HepG2 (cell line): ENCODE data around the gene OVOL2. TPM values are rescaled to one million over a fixed set of nuclear protein-coding genes. Genes with fewer than 3 reads are reported as not detected.

Experiments used
- ADNP ChIP-seq: sonication (generic); formaldehyde crosslinking; IDR thresholded peaks from 2 replicates; pipeline ENCODE4 v1.4.0; 2020; ENCODE audit warnings: missing genetic modification reagents
- ARID2 ChIP-seq: sonication (generic); formaldehyde crosslinking; IDR thresholded peaks from 2 replicates; pipeline ENCODE4 v1.8.1; 2022; ENCODE audit warnings: mild to moderate bottlenecking, missing genetic modification reagents, borderline replicate concordance
- ATF1 ChIP-seq: IDR thresholded peaks from 2 replicates; pipeline ENCODE4 v1.6.1; 2016; ENCODE audit warnings: mild to moderate bottlenecking, control low read depth
- CENPBD1 ChIP-seq: sonication (generic); formaldehyde crosslinking; IDR thresholded peaks from 2 replicates; pipeline ENCODE4 v1.8.0; 2022; ENCODE audit warnings: missing genetic modification reagents, low read depth, mild to moderate bottlenecking, borderline replicate concordance
- HOXA5 ChIP-seq: sonication (generic); formaldehyde crosslinking; IDR thresholded peaks from 2 replicates; pipeline ENCODE4 v1.4.0; 2020; ENCODE audit warnings: missing genetic modification reagents
- PLRG1 ChIP-seq: fragments of 450-650 bp; conservative IDR thresholded peaks from 2 replicates; pipeline ENCODE4 v1.6.1; 2016
- RAD51 ChIP-seq: fragments of 450-650 bp; IDR thresholded peaks from 2 replicates; pipeline ENCODE4 v1.6.1; 2016; ENCODE audit warnings: borderline replicate concordance
- REPIN1 ChIP-seq: sonication (generic); formaldehyde crosslinking; IDR thresholded peaks from 2 replicates; pipeline ENCODE4 v1.8.0; 2022; ENCODE audit warnings: missing genetic modification reagents, low read depth, mild to moderate bottlenecking, borderline replicate concordance
- TRIM24 ChIP-seq: sonication (generic); formaldehyde crosslinking; IDR thresholded peaks from 2 replicates; pipeline ENCODE4 v1.8.0; 2022; ENCODE audit warnings: mild to moderate bottlenecking, missing genetic modification reagents
- ZFY ChIP-seq: sonication (generic); formaldehyde crosslinking; IDR thresholded peaks from 2 replicates; pipeline ENCODE4 v1.4.0; 2020; ENCODE audit warnings: missing genetic modification reagents
- ZKSCAN5 ChIP-seq: sonication (generic); formaldehyde crosslinking; IDR thresholded peaks from 2 replicates; pipeline ENCODE4 v1.5.1; 2020; ENCODE audit warnings: mild to moderate bottlenecking, missing genetic modification reagents
- ZNF354B ChIP-seq: sonication (generic); formaldehyde crosslinking; IDR thresholded peaks from 2 replicates; pipeline ENCODE4 v1.8.0; 2022; ENCODE audit warnings: mild to moderate bottlenecking, missing genetic modification reagents
- ZNF441 ChIP-seq: sonication (generic); formaldehyde crosslinking; IDR thresholded peaks from 2 replicates; pipeline ENCODE4 v1.7.0; 2021; ENCODE audit warnings: missing genetic modification reagents, borderline replicate concordance
- ZNF704 ChIP-seq: sonication (generic); formaldehyde crosslinking; IDR thresholded peaks from 2 replicates; pipeline ENCODE4 v1.8.1; 2023; ENCODE audit warnings: mild to moderate bottlenecking, inconsistent platforms, moderate library complexity, missing genetic modification reagents, borderline replicate concordance
- polyA plus RNA-seq, 8 experiments: library from polyadenylated mRNA; depleted of rRNA in 3 of 8; stranded (reverse) in 7 of 8; unstranded in 1 of 8; fragments of >200 nt; fragmentation: Illumina TruSeq in 4 of 8; extraction: Trizol in 4 of 8; gene quantifications; 2 replicates each; pipeline versions ENCODE4 v1.2.1 to v1.2.3, GENCODE V29; 2011 to 2016; ENCODE audit warnings: low read depth in 4 of 8, missing spikeins in 1 of 8, mixed read lengths in 1 of 8; ENCODE audit not compliant: insufficient read depth in 1 of 8
- total RNA-seq, 5 experiments: library from RNA; depleted of rRNA; stranded (reverse); fragments of >200 nt; fragmentation: Illumina TruSeq; extraction: Trizol; gene quantifications; 2 replicates each; pipeline ENCODE4 v1.2.3, GENCODE V29; 2016; ENCODE audit warnings: low read depth in 1 of 5
- TF ChIP-seq, protein P1 (sequence below): sonication (generic); formaldehyde crosslinking; IDR thresholded peaks from 2 replicates; pipeline ENCODE4 v1.8.1; 2022; ENCODE audit warnings: low read depth, mild to moderate bottlenecking, missing genetic modification reagents

The OVOL2 gene
- total and polyA plus RNA-seq, 2 of the 13 experiments (the other 11 are each of a cell fraction or from before 2014, with no cell fraction given), result 0.20 to 0.31 TPM

DNA sequence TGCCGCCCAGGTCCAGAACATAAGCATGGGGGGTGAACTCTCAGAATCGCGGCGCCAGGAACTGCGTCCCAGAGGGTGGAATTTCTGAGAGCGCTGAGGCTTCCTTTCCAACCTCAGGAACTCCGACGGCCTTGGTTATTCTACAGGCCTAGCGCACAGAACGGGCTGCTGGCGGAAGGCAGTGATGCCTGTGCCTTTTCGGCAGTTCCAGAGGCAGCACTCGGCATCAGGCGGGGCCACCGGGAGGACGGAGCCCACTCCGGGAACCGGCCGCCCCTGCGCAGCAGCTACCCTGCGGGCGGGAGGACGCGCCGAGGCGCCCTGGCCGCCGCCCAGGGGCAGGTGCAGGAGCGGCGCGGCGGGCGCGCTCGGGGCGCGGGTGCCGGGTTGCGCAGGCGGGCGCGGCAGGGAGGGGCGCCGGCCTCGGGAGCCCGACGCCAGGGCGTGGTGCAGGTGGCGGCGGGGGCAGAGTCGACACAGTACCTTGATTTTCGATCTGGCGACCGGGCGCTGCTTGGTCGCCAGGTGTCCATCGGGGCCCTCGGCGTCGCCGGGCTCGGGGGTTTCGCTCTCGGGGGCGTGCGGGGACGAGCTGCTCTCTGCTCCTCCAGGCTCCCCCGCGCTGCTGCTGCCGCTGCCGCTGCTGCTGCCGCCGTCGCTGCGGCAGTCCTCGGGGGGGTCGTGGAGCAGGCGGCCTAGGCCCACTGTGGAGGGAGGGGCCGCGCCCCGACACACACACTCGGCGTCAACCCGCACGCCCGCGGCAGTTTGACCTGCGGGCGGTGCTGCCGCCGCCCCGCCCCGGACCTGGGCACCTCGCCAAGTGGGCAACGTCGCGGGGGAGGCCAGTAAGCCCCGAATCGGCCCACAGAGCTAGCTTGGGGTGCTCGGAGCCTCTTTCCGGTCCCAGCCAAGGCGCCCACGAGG lies 1.3 kb downstream of the OVOL2 start (continued):
- no peak for TF ChIP-seq CENPBD1 (CRISPR knock-in tag)
- no peak for TF ChIP-seq ZNF704 (CRISPR knock-in tag)
- TF ChIP-seq HOXA5 (CRISPR knock-in tag), result no peak
- no peak for TF ChIP-seq RAD51
- TF ChIP-seq REPIN1 (CRISPR knock-in tag), result no peak
- no peak for TF ChIP-seq TRIM24 (CRISPR knock-in tag)
- no peak for TF ChIP-seq ZKSCAN5 (CRISPR knock-in tag)
- no peak for TF ChIP-seq ARID2 (CRISPR knock-in tag)
- TF ChIP-seq ATF1, result no peak
- TF ChIP-seq PLRG1, result no peak
- TF ChIP-seq ZNF441 (CRISPR knock-in tag), result no peak
- no peak for TF ChIP-seq ADNP (CRISPR knock-in tag)
- no peak; the same call in 1 of the 2 replicates for TF ChIP-seq ZFY
- no peak for TF ChIP-seq ZNF354B
- TF ChIP-seq, protein P1, sequence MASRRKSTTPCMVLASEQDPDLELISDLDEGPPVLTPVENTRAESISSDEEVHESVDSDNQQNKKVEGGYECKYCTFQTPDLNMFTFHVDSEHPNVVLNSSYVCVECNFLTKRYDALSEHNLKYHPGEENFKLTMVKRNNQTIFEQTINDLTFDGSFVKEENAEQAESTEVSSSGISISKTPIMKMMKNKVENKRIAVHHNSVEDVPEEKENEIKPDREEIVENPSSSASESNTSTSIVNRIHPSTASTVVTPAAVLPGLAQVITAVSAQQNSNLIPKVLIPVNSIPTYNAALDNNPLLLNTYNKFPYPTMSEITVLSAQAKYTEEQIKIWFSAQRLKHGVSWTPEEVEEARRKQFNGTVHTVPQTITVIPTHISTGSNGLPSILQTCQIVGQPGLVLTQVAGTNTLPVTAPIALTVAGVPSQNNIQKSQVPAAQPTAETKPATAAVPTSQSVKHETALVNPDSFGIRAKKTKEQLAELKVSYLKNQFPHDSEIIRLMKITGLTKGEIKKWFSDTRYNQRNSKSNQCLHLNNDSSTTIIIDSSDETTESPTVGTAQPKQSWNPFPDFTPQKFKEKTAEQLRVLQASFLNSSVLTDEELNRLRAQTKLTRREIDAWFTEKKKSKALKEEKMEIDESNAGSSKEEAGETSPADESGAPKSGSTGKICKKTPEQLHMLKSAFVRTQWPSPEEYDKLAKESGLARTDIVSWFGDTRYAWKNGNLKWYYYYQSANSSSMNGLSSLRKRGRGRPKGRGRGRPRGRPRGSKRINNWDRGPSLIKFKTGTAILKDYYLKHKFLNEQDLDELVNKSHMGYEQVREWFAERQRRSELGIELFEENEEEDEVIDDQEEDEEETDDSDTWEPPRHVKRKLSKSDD (CRISPR knock-in tag), result no peak
